Hematopoietic multipotent progenitor cell treated with erythropoietin and hydrocortisone succinate and interleukin-3 and kit ligand, for 4 days (in vitro differentiated cells): Measurements from ENCODE around the gene LZTS2.
A peak's percentile ranks its signal among the peaks of the same experiment; 100 is the strongest.
"Not testable (repeated sequence)": the region's sequence is repeated elsewhere in the genome, so short reads cannot be mapped to it uniquely, and the experiment has no call there.

Experiments
- DNase-seq: peaks from one replicate; pipeline ENCODE4 v3.0.0-alpha.2; 2015

The LZTS2 gene

GRCh38 chr10:100999742-101000126, at the start of gene LZTS2:
Gene LZTS2 (plus strand): TSS chr10:100999808. CDS start chr10:101002539, 2,731 bp downstream.
- no peak for DNase-seq

GRCh38 chr10:100960251-100960650, 39.4 kb upstream of the LZTS2 start:
- DNase-seq = no peak

- DNase-seq = no peak
These were observed 37.1 kb upstream of the LZTS2 start for GRCh38 chr10:100962351-100963080.

- no peak for DNase-seq
These were observed 35.8 kb upstream of the LZTS2 start for GRCh38 chr10:100963826-100964225.

- no peak for DNase-seq
These were observed 33.8 kb upstream of the LZTS2 start for GRCh38 chr10:100965820-100966219.

- no peak for DNase-seq
These were observed 32.7 kb upstream of the LZTS2 start for GRCh38 chr10:100966887-100967286.

GRCh38 chr10:100967332-100967731, 32.3 kb upstream of the LZTS2 start:
- peak; percentile 51 for DNase-seq

- DNase-seq = no peak
These were observed 31.4 kb upstream of the LZTS2 start for GRCh38 chr10:100968062-100968736.

- DNase-seq = no peak
These were observed 30.8 kb upstream of the LZTS2 start for GRCh38 chr10:100968863-100969186.

GRCh38 chr10:100969187-100970075, 30.2 kb upstream of the LZTS2 start, which contains the start of gene SEMA4G:
Gene SEMA4G (plus strand): TSS chr10:100969504. CDS start chr10:100972913, 3,409 bp downstream.
- DNase-seq = peak; percentile 74

GRCh38 chr10:100970076-100970913, 29.3 kb upstream of the LZTS2 start:
- DNase-seq = peak; percentile 41

- DNase-seq = no peak
These were observed 28.4 kb upstream of the LZTS2 start for GRCh38 chr10:100970914-100971811.

GRCh38 chr10:100972115-100972903, 27.3 kb upstream of the LZTS2 start:
- DNase-seq = no peak

- no peak for DNase-seq
These were observed 26.6 kb upstream of the LZTS2 start for GRCh38 chr10:100972904-100973535.

GRCh38 chr10:100975397-100975796, 24.2 kb upstream of the LZTS2 start:
- DNase-seq = not testable (repeated sequence)

GRCh38 chr10:100976906-100977305, 22.7 kb upstream of the LZTS2 start:
- no peak for DNase-seq

GRCh38 chr10:100977436-100977835, 22.2 kb upstream of the LZTS2 start:
- no peak for DNase-seq

GRCh38 chr10:100978121-100978900, 21.3 kb upstream of the LZTS2 start:
- DNase-seq = no peak

- no peak for DNase-seq
These were observed 20.8 kb upstream of the LZTS2 start for GRCh38 chr10:100978901-100979195.
